Keratinocyte (primary cell): Measurements from ENCODE around the gene EYA3. TPM values are rescaled to one million over a fixed set of nuclear protein-coding genes. Genes with fewer than 3 reads are reported as not detected.

Experiments
- DNase-seq: peaks from one replicate; pipeline ENCODE4 v3.0.0-alpha.2; 2011; ENCODE audit warnings: low read depth, missing footprints, low spot score
- FAIRE-seq: peaks from 2 replicates; lab custom pipeline; 2011; peaks lifted over from hg19 to GRCh38; lab: Jason Lieb, UNC
- H2AFZ ChIP-seq: 2 replicates; pipeline ENCODE4 v1.6.0; 2012; ENCODE audit warnings: low read length, control low read depth, inconsistent platforms; ENCODE audit not compliant: control insufficient read depth
- H3K27ac ChIP-seq: 2 replicates; pipeline ENCODE4 v1.5.1; 2011; ENCODE audit warnings: low read length; ENCODE audit not compliant: control insufficient read depth, insufficient read depth
- H3K27me3 ChIP-seq: 3 replicates; pipeline ENCODE4 v1.6.0; 2011; ENCODE audit warnings: low read length; ENCODE audit not compliant: control insufficient read depth, insufficient read depth; ENCODE audit errors: extremely low read depth
- H3K36me3 ChIP-seq, 2 experiments: 2 replicates in 1 of 2; 3 replicates in 1 of 2; pipeline ENCODE4 v1.5.1; 2011; ENCODE audit warnings: low read length in 2 of 2, mild to moderate bottlenecking in 1 of 2; ENCODE audit not compliant: control insufficient read depth in 2 of 2, insufficient read depth in 2 of 2; ENCODE audit errors: extremely low read depth in 1 of 2
- H3K4me1 ChIP-seq: 3 replicates; pipeline ENCODE4 v1.5.1; 2011; ENCODE audit warnings: low read length; ENCODE audit not compliant: control insufficient read depth, insufficient read depth; ENCODE audit errors: extremely low read depth
- H3K4me2 ChIP-seq: 3 replicates; pipeline ENCODE4 v1.6.0; 2011; ENCODE audit warnings: low read depth, low read length; ENCODE audit not compliant: control insufficient read depth, insufficient read depth; ENCODE audit errors: extremely low read depth
- H3K4me3 ChIP-seq, 3 experiments: fragments of 200-600 bp in 1 of 3; sonication (generic) in 1 of 3; 2 replicates in 2 of 3; 3 replicates in 1 of 3; pipeline ENCODE4 v1.5.1; 2011 to 2016; ENCODE audit warnings: low read length in 3 of 3, mild to moderate bottlenecking in 3 of 3, control low read depth in 2 of 3, inconsistent platforms in 1 of 3, low read depth in 1 of 3, mixed read lengths in 1 of 3, mixed run types in 1 of 3, moderate library complexity in 1 of 3; ENCODE audit not compliant: control insufficient read depth in 2 of 3, insufficient read depth in 2 of 3; ENCODE audit errors: extremely low read depth in 1 of 3
- H3K79me2 ChIP-seq: 2 replicates; pipeline ENCODE4 v1.6.0; 2012; ENCODE audit warnings: low read length; ENCODE audit not compliant: control insufficient read depth, insufficient read depth
- H3K9ac ChIP-seq: 3 replicates; pipeline ENCODE4 v1.6.0; 2011; ENCODE audit warnings: low read length; ENCODE audit not compliant: control insufficient read depth, insufficient read depth; ENCODE audit errors: extremely low read depth
- H3K9me1 ChIP-seq: 3 replicates; pipeline ENCODE4 v1.6.0; 2011; ENCODE audit warnings: low read length; ENCODE audit not compliant: control insufficient read depth, insufficient read depth; ENCODE audit errors: extremely low read depth
- H3K9me3 ChIP-seq: 2 replicates; pipeline ENCODE4 v1.5.1; 2012; ENCODE audit warnings: low read depth, low read length; ENCODE audit not compliant: control insufficient read depth
- H4K20me1 ChIP-seq: 3 replicates; pipeline ENCODE4 v1.6.0; 2011; ENCODE audit warnings: low read length; ENCODE audit not compliant: control insufficient read depth, insufficient read depth; ENCODE audit errors: extremely low read depth
- EZH2 ChIP-seq: IDR thresholded peaks from one replicate; pipeline ENCODE4 v1.6.1; 2012; ENCODE audit warnings: inconsistent platforms, mild to moderate bottlenecking, low read length, moderate library complexity
- dilution Hi-C: fragments of 300-500 bp; cut with MboI; formaldehyde crosslinking; loops from one replicate; pipeline ENCODE4 v1.7.0; 2020; ENCODE audit warnings: low sequenced_read_pairs; ENCODE audit not compliant: extremely low pct_ligation_motif_present
- polyA plus RNA-seq, 5 experiments: library from polyadenylated mRNA; depleted of rRNA in 3 of 5; stranded (reverse) in 3 of 5; stranded (forward) in 1 of 5; unstranded in 1 of 5; fragments of >200 nt; gene quantifications; 1 replicate in 1 of 5; 2 replicates in 3 of 5; 3 replicates in 1 of 5; pipeline versions ENCODE4 v1.2.1 to v1.2.3, GENCODE V29; 2011 to 2012; ENCODE audit warnings: missing spikeins in 2 of 5, low read depth in 1 of 5, low replicate concordance in 1 of 5
- TF ChIP-seq, protein P1 (sequence below), 3 experiments: IDR thresholded peaks in 1 of 3; conservative IDR thresholded peaks in 1 of 3; optimal IDR thresholded peaks in 1 of 3; 2 replicates in 2 of 3; 3 replicates in 1 of 3; pipeline versions ENCODE3 to v1.5.1; 2011; ENCODE audit warnings: low read length in 3 of 3, mild to moderate bottlenecking in 3 of 3, moderate library complexity in 2 of 3, control low read depth in 1 of 3, inconsistent platforms in 1 of 3; ENCODE audit not compliant: insufficient read depth in 2 of 3; ENCODE audit errors: extremely low read depth in 1 of 3

The EYA3 gene
- polyA plus RNA-seq, 1 donor (not counting 4 experiments of a cell fraction or from before 2014, with no cell fraction given), result 17.6 TPM

DNA sequence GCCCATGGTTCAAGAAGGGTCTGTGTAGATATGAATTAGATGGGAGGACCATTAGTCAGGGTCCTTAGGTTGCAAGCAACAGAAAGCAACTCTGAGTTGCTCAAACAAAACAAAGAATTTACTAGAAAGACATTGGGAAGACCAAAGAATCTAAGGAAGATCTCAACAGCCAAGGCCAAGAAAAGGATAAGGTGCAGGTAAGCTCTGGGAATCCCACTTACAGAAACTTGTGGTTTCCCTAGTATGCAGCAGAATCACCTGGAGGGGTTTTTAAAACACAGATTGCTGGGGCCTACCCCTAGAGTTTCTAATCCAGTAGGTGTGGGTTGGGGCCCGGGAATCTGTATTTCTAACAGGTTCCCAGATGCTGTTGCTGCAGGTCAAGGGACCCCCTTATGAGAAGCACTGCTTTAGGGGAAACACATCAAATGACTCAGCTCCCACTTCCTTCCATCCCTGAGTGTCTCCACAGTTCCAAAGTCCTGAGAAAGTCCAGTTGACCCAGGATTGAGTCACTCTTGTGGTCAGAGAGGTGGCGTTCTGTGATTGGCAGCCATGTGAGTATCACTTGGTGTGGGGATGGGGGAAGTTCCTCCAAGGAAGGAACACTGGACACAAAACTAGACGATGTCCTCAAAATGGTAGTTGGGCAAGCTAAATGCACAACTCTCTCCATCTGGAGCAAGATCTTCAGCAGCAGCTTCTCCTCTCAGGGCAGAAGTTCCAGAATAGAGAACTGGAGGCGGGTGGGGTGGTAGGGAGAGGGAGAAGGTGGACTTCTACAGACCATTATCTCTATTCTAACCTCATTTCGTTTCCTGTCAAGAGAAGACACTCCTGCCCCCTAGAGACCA is 24.2 kb upstream of the EYA3 start:
- peaks cover 16% of the 10 kb centered on the region for H3K4me1 ChIP-seq
- no peak overlapping the region for H3K27ac ChIP-seq
- no peaks in the 10 kb centered on the region for H3K27me3 ChIP-seq
- no peak overlapping the region for H2AFZ ChIP-seq
- FAIRE-seq (no peak), DNase-seq (no peak)
- no peak overlapping the region for H3K4me3 ChIP-seq
- no peaks in the 10 kb centered on the region for H3K9me1 ChIP-seq
- dilution Hi-C loops, result no loop called here
- no peaks in the 10 kb centered on the region for H4K20me1 ChIP-seq
- no peak overlapping the region for H3K9ac ChIP-seq
- TF ChIP-seq EZH2, result no peak
- TF ChIP-seq, protein P1, sequence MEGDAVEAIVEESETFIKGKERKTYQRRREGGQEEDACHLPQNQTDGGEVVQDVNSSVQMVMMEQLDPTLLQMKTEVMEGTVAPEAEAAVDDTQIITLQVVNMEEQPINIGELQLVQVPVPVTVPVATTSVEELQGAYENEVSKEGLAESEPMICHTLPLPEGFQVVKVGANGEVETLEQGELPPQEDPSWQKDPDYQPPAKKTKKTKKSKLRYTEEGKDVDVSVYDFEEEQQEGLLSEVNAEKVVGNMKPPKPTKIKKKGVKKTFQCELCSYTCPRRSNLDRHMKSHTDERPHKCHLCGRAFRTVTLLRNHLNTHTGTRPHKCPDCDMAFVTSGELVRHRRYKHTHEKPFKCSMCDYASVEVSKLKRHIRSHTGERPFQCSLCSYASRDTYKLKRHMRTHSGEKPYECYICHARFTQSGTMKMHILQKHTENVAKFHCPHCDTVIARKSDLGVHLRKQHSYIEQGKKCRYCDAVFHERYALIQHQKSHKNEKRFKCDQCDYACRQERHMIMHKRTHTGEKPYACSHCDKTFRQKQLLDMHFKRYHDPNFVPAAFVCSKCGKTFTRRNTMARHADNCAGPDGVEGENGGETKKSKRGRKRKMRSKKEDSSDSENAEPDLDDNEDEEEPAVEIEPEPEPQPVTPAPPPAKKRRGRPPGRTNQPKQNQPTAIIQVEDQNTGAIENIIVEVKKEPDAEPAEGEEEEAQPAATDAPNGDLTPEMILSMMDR (optimal IDR thresholded peaks at IDR 0.05 in 1 of 3, IDR thresholded peaks at IDR 0.05 in 1 of 3, conservative IDR thresholded peaks at IDR 0.05 in 1 of 3; ENCODE audit: extremely low read depth in 1 of 3, insufficient read depth in 2 of 3, low read length in 3 of 3), result no peak
- H3K79me2 ChIP-seq, result no peaks in the 10 kb centered on the region
- H3K9me3 ChIP-seq, result no peaks in the 10 kb centered on the region
- no peaks in the 10 kb centered on the region for H3K36me3 ChIP-seq
- no peak overlapping the region for H3K4me2 ChIP-seq

DNA sequence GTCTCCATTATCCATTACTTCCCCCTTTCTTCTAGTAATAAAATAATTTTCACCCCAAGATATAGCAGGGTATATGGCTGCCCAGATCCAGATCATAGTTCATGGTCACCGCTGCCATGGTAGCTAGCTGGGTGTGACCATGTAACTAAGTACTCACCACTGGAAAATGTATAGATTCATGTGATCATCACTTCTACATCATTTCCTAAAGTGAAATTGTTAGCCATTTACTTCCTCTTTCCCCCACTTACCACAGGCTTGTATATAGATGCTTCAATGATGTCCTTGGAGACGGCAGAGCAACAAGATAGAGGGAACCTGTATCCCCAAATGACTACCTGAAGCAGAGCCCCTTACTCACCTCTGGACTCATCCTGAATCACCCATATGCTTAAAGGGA is 22.7 kb upstream of the EYA3 start:
- Histone ChIP-seq H2AFZ (no peak overlapping the region), H3K4me2 (no peak overlapping the region)
- dilution Hi-C loops, result no loop called here

More for the DNA sequence above, 22.7 kb upstream of the EYA3 start:
- H3K79me2 ChIP-seq, result no peaks in the 10 kb centered on the region
- H3K4me3 ChIP-seq, result no peak overlapping the region
- H3K9me3 ChIP-seq, result no peaks in the 10 kb centered on the region
- no peaks in the 10 kb centered on the region for H3K36me3 ChIP-seq
- no peak for DNase-seq
- TF ChIP-seq EZH2, result no peak
- TF ChIP-seq, protein P1 (optimal IDR thresholded peaks at IDR 0.05 in 1 of 3, IDR thresholded peaks at IDR 0.05 in 1 of 3, conservative IDR thresholded peaks at IDR 0.05 in 1 of 3; ENCODE audit: extremely low read depth in 1 of 3, insufficient read depth in 2 of 3, low read length in 3 of 3), result no peak
- no peaks in the 10 kb centered on the region for H3K27me3 ChIP-seq
- no peak overlapping the region for H3K9ac ChIP-seq
- no peaks in the 10 kb centered on the region for H4K20me1 ChIP-seq
- FAIRE-seq, result no peak
- no peaks in the 10 kb centered on the region for H3K9me1 ChIP-seq
- H3K27ac ChIP-seq, result peak overlapping the region; percentile 50
- peaks cover 16% of the 10 kb centered on the region for H3K4me1 ChIP-seq
